HL-60 (cell line): ENCODE measurements around the gene FBLIM1.

Source experiments
- DNase-seq, 2 experiments: peaks; one replicate each; pipeline ENCODE4 v3.0.0-alpha.2; 2010 to 2020; ENCODE audit warnings: low read depth in 1 of 2, low spot score in 1 of 2
- H3K27ac ChIP-seq: fragments of 250-450 bp; sonication (Bioruptor Pico); replicated peaks from 2 replicates; pipeline ENCODE4 v1.5.1; 2020; ENCODE audit warnings: mild to moderate bottlenecking, moderate library complexity
- H3K27me3 ChIP-seq: fragments of 250-450 bp; sonication (Bioruptor Pico); 2 replicates; pipeline ENCODE4 v1.5.1; 2021; ENCODE audit warnings: mild to moderate bottlenecking, moderate library complexity; ENCODE audit not compliant: insufficient read depth, poor library complexity, severe bottlenecking
- H3K4me3 ChIP-seq: replicated peaks from 2 replicates; pipeline ENCODE4 v1.5.1; 2011; ENCODE audit warnings: mild to moderate bottlenecking, control low read depth, low read length; ENCODE audit not compliant: insufficient read depth
- GABPA ChIP-seq: IDR thresholded peaks from 2 replicates; pipeline ENCODE4 v1.6.1; 2012; ENCODE audit warnings: low read depth
- POLR2AphosphoS5 ChIP-seq: IDR thresholded peaks from 2 replicates; pipeline ENCODE4 v1.6.1; 2012; ENCODE audit warnings: low read depth
- SPI1 ChIP-seq: IDR thresholded peaks from 2 replicates; pipeline ENCODE4 v1.6.1; 2012; ENCODE audit warnings: low read depth, mild to moderate bottlenecking, borderline replicate concordance
- TF ChIP-seq, protein P1 (sequence below): IDR thresholded peaks from one replicate; pipeline ENCODE4 v1.5.1; 2011; ENCODE audit warnings: low read length, control low read depth, inconsistent platforms; ENCODE audit not compliant: insufficient read depth
- TF ChIP-seq, protein P2 (sequence below): IDR thresholded peaks from 2 replicates; pipeline ENCODE4 v1.6.1; 2012; ENCODE audit warnings: low read depth; ENCODE audit not compliant: insufficient replicate concordance

Gene FBLIM1

DNA sequence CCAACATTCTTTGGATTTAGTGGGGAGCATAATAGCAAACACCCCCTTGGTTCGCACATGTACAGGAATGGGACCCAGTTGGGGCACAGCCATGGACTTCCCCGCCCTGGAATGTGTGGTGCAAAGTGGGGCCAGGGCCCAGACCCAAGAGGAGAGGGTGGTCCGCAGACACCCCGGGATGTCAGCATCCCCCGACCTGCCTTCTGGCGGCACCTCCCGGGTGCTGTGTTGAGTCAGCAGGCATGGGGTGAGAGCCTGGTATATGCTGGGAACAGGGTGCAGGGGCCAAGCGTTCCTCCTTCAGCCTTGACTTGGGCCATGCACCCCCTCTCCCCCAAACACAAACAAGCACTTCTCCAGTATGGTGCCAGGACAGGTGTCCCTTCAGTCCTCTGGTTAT is 27.1 kb downstream of the FBLIM1 start:
- TF ChIP-seq POLR2AphosphoS5 (no peak), SPI1 (no peak), GABPA (no peak)
- TF ChIP-seq, protein P1, sequence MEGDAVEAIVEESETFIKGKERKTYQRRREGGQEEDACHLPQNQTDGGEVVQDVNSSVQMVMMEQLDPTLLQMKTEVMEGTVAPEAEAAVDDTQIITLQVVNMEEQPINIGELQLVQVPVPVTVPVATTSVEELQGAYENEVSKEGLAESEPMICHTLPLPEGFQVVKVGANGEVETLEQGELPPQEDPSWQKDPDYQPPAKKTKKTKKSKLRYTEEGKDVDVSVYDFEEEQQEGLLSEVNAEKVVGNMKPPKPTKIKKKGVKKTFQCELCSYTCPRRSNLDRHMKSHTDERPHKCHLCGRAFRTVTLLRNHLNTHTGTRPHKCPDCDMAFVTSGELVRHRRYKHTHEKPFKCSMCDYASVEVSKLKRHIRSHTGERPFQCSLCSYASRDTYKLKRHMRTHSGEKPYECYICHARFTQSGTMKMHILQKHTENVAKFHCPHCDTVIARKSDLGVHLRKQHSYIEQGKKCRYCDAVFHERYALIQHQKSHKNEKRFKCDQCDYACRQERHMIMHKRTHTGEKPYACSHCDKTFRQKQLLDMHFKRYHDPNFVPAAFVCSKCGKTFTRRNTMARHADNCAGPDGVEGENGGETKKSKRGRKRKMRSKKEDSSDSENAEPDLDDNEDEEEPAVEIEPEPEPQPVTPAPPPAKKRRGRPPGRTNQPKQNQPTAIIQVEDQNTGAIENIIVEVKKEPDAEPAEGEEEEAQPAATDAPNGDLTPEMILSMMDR, result no peak
- TF ChIP-seq, protein P2, sequence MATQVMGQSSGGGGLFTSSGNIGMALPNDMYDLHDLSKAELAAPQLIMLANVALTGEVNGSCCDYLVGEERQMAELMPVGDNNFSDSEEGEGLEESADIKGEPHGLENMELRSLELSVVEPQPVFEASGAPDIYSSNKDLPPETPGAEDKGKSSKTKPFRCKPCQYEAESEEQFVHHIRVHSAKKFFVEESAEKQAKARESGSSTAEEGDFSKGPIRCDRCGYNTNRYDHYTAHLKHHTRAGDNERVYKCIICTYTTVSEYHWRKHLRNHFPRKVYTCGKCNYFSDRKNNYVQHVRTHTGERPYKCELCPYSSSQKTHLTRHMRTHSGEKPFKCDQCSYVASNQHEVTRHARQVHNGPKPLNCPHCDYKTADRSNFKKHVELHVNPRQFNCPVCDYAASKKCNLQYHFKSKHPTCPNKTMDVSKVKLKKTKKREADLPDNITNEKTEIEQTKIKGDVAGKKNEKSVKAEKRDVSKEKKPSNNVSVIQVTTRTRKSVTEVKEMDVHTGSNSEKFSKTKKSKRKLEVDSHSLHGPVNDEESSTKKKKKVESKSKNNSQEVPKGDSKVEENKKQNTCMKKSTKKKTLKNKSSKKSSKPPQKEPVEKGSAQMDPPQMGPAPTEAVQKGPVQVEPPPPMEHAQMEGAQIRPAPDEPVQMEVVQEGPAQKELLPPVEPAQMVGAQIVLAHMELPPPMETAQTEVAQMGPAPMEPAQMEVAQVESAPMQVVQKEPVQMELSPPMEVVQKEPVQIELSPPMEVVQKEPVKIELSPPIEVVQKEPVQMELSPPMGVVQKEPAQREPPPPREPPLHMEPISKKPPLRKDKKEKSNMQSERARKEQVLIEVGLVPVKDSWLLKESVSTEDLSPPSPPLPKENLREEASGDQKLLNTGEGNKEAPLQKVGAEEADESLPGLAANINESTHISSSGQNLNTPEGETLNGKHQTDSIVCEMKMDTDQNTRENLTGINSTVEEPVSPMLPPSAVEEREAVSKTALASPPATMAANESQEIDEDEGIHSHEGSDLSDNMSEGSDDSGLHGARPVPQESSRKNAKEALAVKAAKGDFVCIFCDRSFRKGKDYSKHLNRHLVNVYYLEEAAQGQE, result no peak
- no peak overlapping the region for H3K27ac ChIP-seq
- H3K4me3 ChIP-seq, result no peak overlapping the region
- DNase-seq, result no peak
- no peaks in the 10 kb centered on the region for H3K27me3 ChIP-seq

DNA sequence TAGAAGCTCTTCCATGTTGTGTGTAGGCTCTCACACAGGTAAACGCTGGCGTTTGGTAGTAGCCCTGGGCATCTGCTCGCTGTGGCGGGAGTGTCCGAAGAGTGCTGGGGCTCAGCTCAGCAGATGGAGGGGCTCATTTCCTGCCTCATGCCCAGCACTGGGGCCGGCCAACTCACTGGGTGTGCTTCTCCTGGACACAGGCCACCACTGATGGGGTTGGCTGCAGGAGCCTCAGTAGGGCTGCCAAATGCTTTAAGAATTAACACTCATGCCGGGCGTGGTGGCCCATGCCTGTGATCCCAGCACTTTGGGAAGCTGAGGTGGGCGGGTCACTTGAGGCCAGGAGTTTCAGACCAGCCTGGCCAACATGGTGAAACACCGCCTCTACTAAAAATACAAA is 28.0 kb downstream of the FBLIM1 start:
- H3K27ac ChIP-seq, result no peak overlapping the region
- TF ChIP-seq SPI1 (no peak), POLR2AphosphoS5 (no peak), GABPA (no peak)
- TF ChIP-seq, protein P1, result no peak
- TF ChIP-seq, protein P2, result no peak

DNA sequence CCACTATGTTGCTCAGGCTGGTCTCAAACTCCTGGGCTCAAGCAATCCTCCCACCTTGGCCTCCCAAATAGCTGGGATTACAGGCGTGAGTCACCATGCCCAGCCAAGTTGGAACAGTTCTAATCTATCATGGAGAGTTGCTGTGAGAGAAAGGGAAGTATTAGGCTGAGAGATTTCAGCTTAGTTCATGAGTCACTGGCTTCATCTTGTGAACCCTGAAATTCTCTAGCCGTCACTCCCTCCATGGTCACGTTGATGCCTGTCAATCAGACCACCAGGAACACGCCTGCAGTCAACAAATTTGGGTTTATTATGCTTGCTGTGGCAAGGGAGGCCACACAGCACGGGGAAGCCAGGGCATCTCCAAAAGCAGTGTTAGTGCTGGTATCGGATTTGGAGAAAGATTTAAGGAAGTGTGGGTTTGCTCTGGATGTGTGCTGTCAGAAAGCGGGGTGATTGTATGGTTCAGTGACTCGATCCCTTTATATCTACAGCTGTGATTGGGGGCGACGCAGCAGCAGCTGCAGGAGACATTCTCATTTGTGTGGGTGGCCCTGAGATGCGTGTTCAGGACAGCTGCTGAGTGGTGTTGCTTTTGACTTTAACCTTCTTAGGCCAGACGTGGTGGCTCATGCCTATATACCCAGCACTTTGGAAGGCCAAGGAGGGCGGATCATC is 30.2 kb downstream of the FBLIM1 start:
- DNase-seq, result no peak
- Histone ChIP-seq H3K27ac (no peak overlapping the region), H3K27me3 (no peaks in the 10 kb centered on the region), H3K4me3 (no peak overlapping the region)
- TF ChIP-seq SPI1, result peak; percentile 34; the same call in 1 of the 2 replicates
- TF ChIP-seq, protein P1, result no peak

More for the DNA sequence above, 28.0 kb downstream of the FBLIM1 start:
- DNase-seq, result no peak
- Histone ChIP-seq H3K27me3 (no peaks in the 10 kb centered on the region), H3K4me3 (no peak overlapping the region)

DNA sequence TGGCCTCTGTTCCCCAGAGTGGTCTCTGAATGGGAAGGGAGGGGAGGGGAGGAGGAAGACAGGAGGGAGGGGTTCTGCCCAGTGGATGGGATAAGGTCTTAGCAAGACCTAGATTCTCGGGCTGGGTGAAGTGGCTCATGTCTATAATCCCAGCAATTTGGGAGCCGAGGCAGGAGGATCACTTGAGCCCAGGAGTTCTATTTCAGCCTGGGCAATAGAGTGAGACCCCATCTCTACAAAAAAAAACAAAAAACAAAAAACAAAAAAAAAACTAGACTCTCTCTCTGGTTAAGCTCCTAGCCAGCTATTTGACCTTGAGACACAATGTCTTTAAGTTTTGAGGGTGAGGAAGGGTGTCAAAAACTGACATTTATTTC is 37.5 kb downstream of the FBLIM1 start:
- Histone ChIP-seq H3K27ac (no peak overlapping the region), H3K4me3 (no peak overlapping the region), H3K27me3 (no peaks in the 10 kb centered on the region)
- DNase-seq, result no peak
- TF ChIP-seq POLR2AphosphoS5 (no peak), SPI1 (no peak), GABPA (no peak)
- TF ChIP-seq, protein P1, result no peak
- TF ChIP-seq, protein P2, result no peak
